Activated naive CD4-positive, alpha-beta T cell treated with anti-CD3 and anti-CD28 coated beads, Interleukin-2, amount 10 ng/mL, durations not matched to agents 7 days and 5 days (primary cell): Measurements from ENCODE around the gene MCCD1.
A peak's percentile ranks its signal among the peaks of the same experiment; 100 is the strongest.

Experiments
- CTCF ChIA-PET: fragments of 350-600 bp; sonication (Branson Sonifier 250); formaldehyde crosslinking; loops from one replicate; lab custom pipeline; 2021; ENCODE audit warnings: antibody characterized with exemption; lab: Charles Lee
- DNase-seq: peaks from one replicate; pipeline ENCODE4 v3.0.0-alpha.2; 2020
- H3K27ac Mint-ChIP-seq: one replicate; pipeline ENCODE4 v1.8.0; 2021; ENCODE audit warnings: mild to moderate bottlenecking, moderate library complexity, mixed read lengths
- H3K27me3 Mint-ChIP-seq: one replicate; pipeline ENCODE4 v1.8.0; 2021; ENCODE audit warnings: mild to moderate bottlenecking, mixed read lengths
- H3K36me3 Mint-ChIP-seq: one replicate; pipeline ENCODE4 v1.8.0; 2021; ENCODE audit warnings: mixed read lengths
- H3K4me1 Mint-ChIP-seq: one replicate; pipeline ENCODE4 v1.8.0; 2021; ENCODE audit warnings: mixed read lengths
- H3K4me3 Mint-ChIP-seq: one replicate; pipeline ENCODE4 v1.8.0; 2021; ENCODE audit warnings: mild to moderate bottlenecking, moderate library complexity, mixed read lengths
- H3K9me3 Mint-ChIP-seq: one replicate; pipeline ENCODE4 v1.8.0; 2021; ENCODE audit warnings: mixed read lengths

Gene MCCD1

GRCh38 chr6:31558318-31558625, 29.5 kb downstream of the MCCD1 start:
- DNase-seq, result no peak
- Mint-ChIP-seq H3K4me3 (peak overlapping the region; percentile 63), H3K4me1 (peaks cover 70% of the 10 kb centered on the region), H3K9me3 (no peaks in the 10 kb centered on the region), H3K36me3 (peaks cover 50% of the 10 kb centered on the region), H3K27ac (peak overlapping the region; percentile 91), H3K27me3 (peaks cover 11% of the 10 kb centered on the region)
- CTCF ChIA-PET, result interaction anchor here (17.7 kb wide), 1 partner anchor 31 kb away, joined by 1087 read pairs; the partner anchor contains the start of genes LST1, LTB, NCR3 and TNF

- Mint-ChIP-seq H3K27ac (peak overlapping the region; percentile 91), H3K27me3 (peaks cover 15% of the 10 kb centered on the region), H3K4me1 (peaks cover 73% of the 10 kb centered on the region), H3K9me3 (no peaks in the 10 kb centered on the region), H3K36me3 (peaks cover 54% of the 10 kb centered on the region), H3K4me3 (peak overlapping the region; percentile 63)
- peak; percentile 69 for DNase-seq
- CTCF ChIA-PET, result interaction anchor here (1.1 to 17.7 kb wide), 4 partner anchors 12 to 304 kb away, joined by 4 to 1087 read pairs (median 8); partner anchors contain the start of genes ATP6V1G2, LST1, LTB and NCR3
Observed at GRCh38 chr6:31558631-31559500, 30.1 kb downstream of the MCCD1 start.

GRCh38 chr6:31559606-31559957, 30.8 kb downstream of the MCCD1 start:
- CTCF ChIA-PET, result interaction anchor here (1.0 to 17.7 kb wide), 5 partner anchors 8 to 304 kb away, joined by 4 to 1087 read pairs (median 5); partner anchors contain the start of genes ATP6V1G2, LST1, LTB and NCR3
- no peak for DNase-seq
- Mint-ChIP-seq H3K4me1 (peaks cover 73% of the 10 kb centered on the region), H3K36me3 (peaks cover 54% of the 10 kb centered on the region), H3K4me3 (peak overlapping the region; percentile 63), H3K27ac (peak overlapping the region; percentile 91), H3K9me3 (no peaks in the 10 kb centered on the region), H3K27me3 (peaks cover 19% of the 10 kb centered on the region)

- DNase-seq, result peak; percentile 69
- no peaks in the 10 kb centered on the region for H3K9me3 Mint-ChIP-seq
- peaks cover 24% of the 10 kb centered on the region for H3K27me3 Mint-ChIP-seq
- peak overlapping the region; percentile 63 for H3K4me3 Mint-ChIP-seq
- peaks cover 57% of the 10 kb centered on the region for H3K36me3 Mint-ChIP-seq
- CTCF ChIA-PET, result interaction anchor here (1.0 to 17.7 kb wide), 4 partner anchors 9 to 29 kb away, joined by 4 to 1087 read pairs (median 8); partner anchors contain the start of genes ATP6V1G2, LST1, LTB and NCR3
- H3K4me1 Mint-ChIP-seq, result peaks cover 70% of the 10 kb centered on the region
- peak overlapping the region; percentile 91 for H3K27ac Mint-ChIP-seq
Observed at GRCh38 chr6:31559958-31560696, 31.4 kb downstream of the MCCD1 start.

GRCh38 chr6:31560697-31561058, 31.9 kb downstream of the MCCD1 start:
- no peak for DNase-seq
- Mint-ChIP-seq H3K27ac (peak overlapping the region; percentile 91), H3K9me3 (no peaks in the 10 kb centered on the region), H3K36me3 (peaks cover 61% of the 10 kb centered on the region), H3K27me3 (peaks cover 30% of the 10 kb centered on the region), H3K4me1 (peaks cover 73% of the 10 kb centered on the region), H3K4me3 (peak overlapping the region; percentile 63)
- CTCF ChIA-PET, result interaction anchor here (2.5 to 17.7 kb wide), 2 partner anchors 10 to 28 kb away, joined by 12 to 1087 read pairs; partner anchors contain the start of genes LST1, LTB, NCR3 and TNF

- H3K27ac Mint-ChIP-seq, result peak overlapping the region; percentile 85
- H3K4me3 Mint-ChIP-seq, result peak overlapping the region; percentile 13
- H3K4me1 Mint-ChIP-seq, result peaks cover 71% of the 10 kb centered on the region
- DNase-seq, result peak; percentile 52
- H3K9me3 Mint-ChIP-seq, result no peaks in the 10 kb centered on the region
- H3K36me3 Mint-ChIP-seq, result peaks cover 22% of the 10 kb centered on the region
- peaks cover 33% of the 10 kb centered on the region for H3K27me3 Mint-ChIP-seq
- CTCF ChIA-PET, result interaction anchor here (1.0 to 27.0 kb wide), 6 partner anchors 9 to 26 kb away, joined by 4 to 780 read pairs (median 8); partner anchors contain the start of genes LST1, LTB and NCR3
Observed at GRCh38 chr6:31567531-31568370, 39.0 kb downstream of the MCCD1 start.

- peak; percentile 84 for DNase-seq
- Mint-ChIP-seq H3K4me3 (peak overlapping the region; percentile 27), H3K27ac (peak overlapping the region; percentile 85), H3K36me3 (peaks cover 21% of the 10 kb centered on the region), H3K9me3 (no peaks in the 10 kb centered on the region), H3K4me1 (peaks cover 73% of the 10 kb centered on the region), H3K27me3 (peaks cover 33% of the 10 kb centered on the region)
- CTCF ChIA-PET, result interaction anchor here (1.0 to 27.0 kb wide), 5 partner anchors 9 to 25 kb away, joined by 4 to 780 read pairs (median 9); partner anchors contain the start of genes LST1, LTB and NCR3
Observed at GRCh38 chr6:31568537-31568961, 39.8 kb downstream of the MCCD1 start.

GRCh38 chr6:31569861-31570536, 41.2 kb downstream of the MCCD1 start:
- H3K27ac Mint-ChIP-seq, result peak overlapping the region; percentile 40
- H3K4me3 Mint-ChIP-seq, result no peak overlapping the region
- peaks cover 15% of the 10 kb centered on the region for H3K36me3 Mint-ChIP-seq
- DNase-seq, result no peak
- peaks cover 85% of the 10 kb centered on the region for H3K4me1 Mint-ChIP-seq
- H3K27me3 Mint-ChIP-seq, result peaks cover 22% of the 10 kb centered on the region
- CTCF ChIA-PET, result interaction anchor here (0.9 to 27.0 kb wide), 4 partner anchors 9 to 24 kb away, joined by 3 to 780 read pairs (median 16); partner anchors contain the start of genes LST1 and NCR3
- H3K9me3 Mint-ChIP-seq, result no peaks in the 10 kb centered on the region

GRCh38 chr6:31572041-31572911, 43.5 kb downstream of the MCCD1 start, which contains the start of gene LTA:
Gene LTA, plus strand, starts transcription at chr6:31572289. Its CDS starts 454 bp downstream, at chr6:31572743.
- Mint-ChIP-seq H3K36me3 (peaks cover 31% of the 10 kb centered on the region), H3K27ac (peak within 1 kb of the TSS; percentile 96), H3K27me3 (peaks cover 8% of the 10 kb centered on the region), H3K4me1 (peaks cover 96% of the 10 kb centered on the region), H3K4me3 (peak within 1 kb of the TSS; percentile 94), H3K9me3 (no peaks in the 10 kb centered on the region)
- peak; percentile 82 for DNase-seq
- CTCF ChIA-PET, result interaction anchor here (27.0 to 33.1 kb wide), 2 partner anchors 19 to 22 kb away, joined by 780 to 1087 read pairs; partner anchors contain the start of genes ATP6V1G2, LST1, NCR3 and NFKBIL1

- H3K36me3 Mint-ChIP-seq, result peaks cover 38% of the 10 kb centered on the region
- peaks cover 4% of the 10 kb centered on the region for H3K27me3 Mint-ChIP-seq
- peak overlapping the region; percentile 94 for H3K4me3 Mint-ChIP-seq
- no peaks in the 10 kb centered on the region for H3K9me3 Mint-ChIP-seq
- DNase-seq, result no peak
- peaks cover 91% of the 10 kb centered on the region for H3K4me1 Mint-ChIP-seq
- CTCF ChIA-PET, result interaction anchor here (0.6 to 33.1 kb wide), 3 partner anchors 20 to 46 kb away, joined by 3 to 1087 read pairs (median 780); partner anchors contain the start of genes ATP6V1G2, LST1, NCR3 and NFKBIL1
- H3K27ac Mint-ChIP-seq, result peak overlapping the region; percentile 96
Observed at GRCh38 chr6:31573239-31574105, 44.7 kb downstream of the MCCD1 start.
